ENCODE data around the gene RNPEPL1.
"Not testable (repeated sequence)": the region's sequence is repeated elsewhere in the genome, so short reads cannot be mapped to it uniquely, and the experiment has no call there.

The RNPEPL1 gene, protein sequence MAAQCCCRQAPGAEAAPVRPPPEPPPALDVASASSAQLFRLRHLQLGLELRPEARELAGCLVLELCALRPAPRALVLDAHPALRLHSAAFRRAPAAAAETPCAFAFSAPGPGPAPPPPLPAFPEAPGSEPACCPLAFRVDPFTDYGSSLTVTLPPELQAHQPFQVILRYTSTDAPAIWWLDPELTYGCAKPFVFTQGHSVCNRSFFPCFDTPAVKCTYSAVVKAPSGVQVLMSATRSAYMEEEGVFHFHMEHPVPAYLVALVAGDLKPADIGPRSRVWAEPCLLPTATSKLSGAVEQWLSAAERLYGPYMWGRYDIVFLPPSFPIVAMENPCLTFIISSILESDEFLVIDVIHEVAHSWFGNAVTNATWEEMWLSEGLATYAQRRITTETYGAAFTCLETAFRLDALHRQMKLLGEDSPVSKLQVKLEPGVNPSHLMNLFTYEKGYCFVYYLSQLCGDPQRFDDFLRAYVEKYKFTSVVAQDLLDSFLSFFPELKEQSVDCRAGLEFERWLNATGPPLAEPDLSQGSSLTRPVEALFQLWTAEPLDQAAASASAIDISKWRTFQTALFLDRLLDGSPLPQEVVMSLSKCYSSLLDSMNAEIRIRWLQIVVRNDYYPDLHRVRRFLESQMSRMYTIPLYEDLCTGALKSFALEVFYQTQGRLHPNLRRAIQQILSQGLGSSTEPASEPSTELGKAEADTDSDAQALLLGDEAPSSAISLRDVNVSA

GRCh38 chr2:240567872-240568677 is at the start of gene RNPEPL1:
Gene RNPEPL1, plus strand, starts transcription at chr2:240568484. Its CDS starts 103 bp downstream, at chr2:240568587.
- TF ChIP-seq CTCF (IDR thresholded peaks at IDR 0.05; ENCODE audit: control insufficient read depth, insufficient read depth, low read depth, low read length, missing control alignments), result peak; percentile 3
- peak within 1 kb of the TSS; percentile 79 for H3K4me3 ChIP-seq (ENCODE audit: control insufficient read depth, low read depth, low read length)
- no peak for DNase-seq (ENCODE audit: low read depth)

- no peak for TF ChIP-seq CTCF (IDR thresholded peaks at IDR 0.05; ENCODE audit: control insufficient read depth, insufficient read depth, low read depth, low read length, missing control alignments)
- H3K4me3 ChIP-seq (ENCODE audit: control insufficient read depth, low read depth, low read length), result no peak overlapping the region; the same call in 1 of the 2 replicates
Measured at GRCh38 chr2:240518981-240519380, 49.3 kb upstream of the RNPEPL1 start.

DNA sequence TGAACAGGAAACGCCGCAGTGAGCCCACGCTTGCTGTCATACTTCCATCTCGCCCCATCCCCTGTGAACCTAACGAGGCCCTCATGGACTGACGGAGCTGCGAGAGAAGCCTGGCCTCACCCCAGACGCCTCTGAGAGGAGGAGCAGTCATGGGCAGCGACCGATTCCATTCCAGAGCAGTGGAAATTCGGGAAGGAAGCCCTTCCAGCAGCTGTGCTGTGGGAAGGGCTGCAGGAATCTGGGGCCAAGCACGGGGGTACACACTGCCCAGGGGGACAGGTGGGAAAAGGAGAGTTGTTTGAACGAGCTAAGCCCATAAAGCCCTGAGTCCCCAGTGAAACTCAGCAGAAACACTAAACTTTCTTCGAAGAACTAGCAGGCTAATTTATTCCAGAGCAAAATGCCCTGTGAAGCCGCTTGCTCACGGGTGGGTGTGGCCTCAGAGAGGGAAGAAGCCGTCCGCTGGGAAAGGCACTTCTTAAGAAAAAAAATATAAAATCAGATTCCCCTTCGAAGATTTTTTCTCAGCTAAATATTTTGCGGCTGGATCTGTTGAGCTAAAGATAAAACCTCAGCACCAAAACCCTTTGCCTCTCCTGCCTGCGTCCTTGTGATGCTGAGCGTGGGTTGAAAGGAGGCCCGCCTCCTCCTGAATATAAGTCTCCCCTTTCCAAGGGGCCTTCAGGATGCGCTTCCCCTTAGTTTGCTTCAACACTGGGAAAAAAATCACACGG is 48.7 kb upstream of the RNPEPL1 start:
- H3K4me3 ChIP-seq (ENCODE audit: control insufficient read depth, low read depth, low read length), result peak overlapping the region; percentile 27
- DNase-seq (ENCODE audit: low read depth), result no peak

More at GRCh38 chr2:240518981-240519380, 49.3 kb upstream of the RNPEPL1 start:
- no peak for DNase-seq (ENCODE audit: low read depth)

GRCh38 chr2:240520130-240520973 is 47.9 kb upstream of the RNPEPL1 start:
- peak overlapping the region; percentile 17 for H3K4me3 ChIP-seq (ENCODE audit: control insufficient read depth, low read depth, low read length)
- no peak for DNase-seq (ENCODE audit: low read depth)
- TF ChIP-seq CTCF (IDR thresholded peaks at IDR 0.05; ENCODE audit: control insufficient read depth, insufficient read depth, low read depth, low read length, missing control alignments), result no peak

More for the DNA sequence above, 48.7 kb upstream of the RNPEPL1 start:
- no peak for TF ChIP-seq CTCF (IDR thresholded peaks at IDR 0.05; ENCODE audit: control insufficient read depth, insufficient read depth, low read depth, low read length, missing control alignments)

DNA sequence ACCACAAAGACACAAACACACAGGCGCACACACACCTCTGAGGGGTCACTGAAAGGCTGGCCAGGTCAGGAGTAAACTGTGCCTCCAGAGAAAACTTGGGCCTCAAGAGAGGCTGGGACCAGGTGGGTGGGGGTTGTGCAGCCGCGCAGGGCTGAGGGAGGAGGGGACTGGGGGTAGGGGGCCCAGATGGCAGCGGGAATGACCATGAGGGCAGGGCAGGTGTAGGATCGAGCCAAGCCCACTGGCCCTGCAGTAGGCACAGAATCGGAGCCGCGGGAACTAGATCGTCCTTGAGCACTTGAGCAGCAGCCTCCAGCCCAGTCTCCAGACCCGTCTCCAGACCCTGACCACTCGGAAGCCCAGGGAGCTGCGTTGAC is 47.3 kb upstream of the RNPEPL1 start:
- DNase-seq (ENCODE audit: low read depth), result no peak
- no peak for TF ChIP-seq CTCF (IDR thresholded peaks at IDR 0.05; ENCODE audit: control insufficient read depth, insufficient read depth, low read depth, low read length, missing control alignments)
- H3K4me3 ChIP-seq (ENCODE audit: control insufficient read depth, low read depth, low read length), result no peak overlapping the region

- not testable (repeated sequence) for H3K4me3 ChIP-seq (ENCODE audit: control insufficient read depth, low read depth, low read length); DNase-seq (ENCODE audit: low read depth)
Measured at GRCh38 chr2:240521885-240522284, 46.4 kb upstream of the RNPEPL1 start.

Data from AG09309 (cell line).